Breast epithelium (tissue), 3 donors: ENCODE data around the gene WT1.

Experiments used
- CTCF ChIP-seq, 3 donors: fragments of 450-650 bp; IDR thresholded peaks; one replicate each; pipeline ENCODE4 v1.5.1; 2016 to 2017; ENCODE audit warnings: antibody characterized with exemption in 3 of 3, mild to moderate bottlenecking in 3 of 3, moderate library complexity in 3 of 3
- POLR2A ChIP-seq: fragments of 450-650 bp; IDR thresholded peaks from one replicate; pipeline ENCODE4 v1.6.1; 2016; ENCODE audit warnings: antibody characterized with exemption, mild to moderate bottlenecking, moderate library complexity
- POLR2AphosphoS5 ChIP-seq, 3 donors: sonication (generic); formaldehyde crosslinking; IDR thresholded peaks; one replicate each; pipeline ENCODE4 v1.6.1; 2017; ENCODE audit warnings: antibody characterized with exemption in 3 of 3

- no peak for TF ChIP-seq POLR2A
- TF ChIP-seq CTCF (IDR thresholded peaks at IDR 0.05), result no peak
- TF ChIP-seq POLR2AphosphoS5 (IDR thresholded peaks at IDR 0.05), result no peak
Measured at GRCh38 chr11:32388365-32388764, 47.0 kb downstream of the WT1 start.
